Mesothelial cell of epicardium (in vitro differentiated cells): ENCODE results near the gene RNF213. TPM values are rescaled to one million over a fixed set of nuclear protein-coding genes. Genes with fewer than 3 reads are reported as not detected.
"Not testable (repeated sequence)": the region's sequence is repeated elsewhere in the genome, so short reads cannot be mapped to it uniquely, and the experiment has no call there.

Source experiments
- DNase-seq, 2 experiments: peaks; one replicate each; pipeline ENCODE4 v3.0.0; 2021; ENCODE audit warnings: low spot score in 2 of 2; ENCODE audit not compliant: unreplicated experiment in 2 of 2
- H3K27ac Mint-ChIP-seq: 2 replicates; pipeline ENCODE4 v1.8.0; 2021; ENCODE audit warnings: mixed read lengths
- H3K27me3 Mint-ChIP-seq: 2 replicates; pipeline ENCODE4 v1.8.0; 2021; ENCODE audit warnings: low read depth, mixed read lengths
- H3K36me3 Mint-ChIP-seq: 2 replicates; pipeline ENCODE4 v1.8.0; 2021; ENCODE audit warnings: mixed read lengths
- H3K4me1 Mint-ChIP-seq: 2 replicates; pipeline ENCODE4 v1.8.0; 2021; ENCODE audit warnings: mixed read lengths
- H3K4me3 Mint-ChIP-seq: 2 replicates; pipeline ENCODE4 v1.8.0; 2021; ENCODE audit warnings: mild to moderate bottlenecking, moderate library complexity, mixed read lengths
- H3K9me3 Mint-ChIP-seq: 2 replicates; pipeline ENCODE4 v1.8.0; 2021; ENCODE audit warnings: mixed read lengths
- CTCF ChIP-seq: fragments of 200-600 bp; sonication (generic); IDR thresholded peaks from one replicate; pipeline ENCODE4 v1.5.0; 2021; ENCODE audit warnings: antibody characterized with exemption; ENCODE audit not compliant: unreplicated experiment
- total RNA-seq: library from RNA; stranded (reverse); gene quantifications from 3 replicates; pipeline ENCODE4 v1.2.1, GENCODE V29; 2021

The RNF213 gene
- total RNA-seq, 1 donor from 2014 or later = 76.7 TPM

GRCh38 chr17:80323982-80324381 lies 63.3 kb downstream of the RNF213 start:
- Mint-ChIP-seq H3K4me3 (no peak overlapping the region), H3K9me3 (peaks cover 9% of the 10 kb centered on the region), H3K27ac (no peak overlapping the region), H3K27me3 (no peaks in the 10 kb centered on the region), H3K36me3 (peaks cover 70% of the 10 kb centered on the region), H3K4me1 (peaks cover 4% of the 10 kb centered on the region)
- DNase-seq = no peak
- TF ChIP-seq CTCF = no peak

GRCh38 chr17:80327518-80327917 lies 66.9 kb downstream of the RNF213 start:
- no peaks in the 10 kb centered on the region for H3K4me1 Mint-ChIP-seq
- H3K36me3 Mint-ChIP-seq = peaks cover 75% of the 10 kb centered on the region
- H3K9me3 Mint-ChIP-seq = peaks cover 8% of the 10 kb centered on the region
- no peak for TF ChIP-seq CTCF
- no peaks in the 10 kb centered on the region for H3K27me3 Mint-ChIP-seq
- DNase-seq = no peak
- H3K4me3 Mint-ChIP-seq = no peak overlapping the region
- no peak overlapping the region for H3K27ac Mint-ChIP-seq

GRCh38 chr17:80328634-80329380 lies 68.2 kb downstream of the RNF213 start:
- peaks cover 67% of the 10 kb centered on the region for H3K36me3 Mint-ChIP-seq
- TF ChIP-seq CTCF = no peak
- H3K4me1 Mint-ChIP-seq = no peaks in the 10 kb centered on the region
- no peak overlapping the region for H3K27ac Mint-ChIP-seq
- H3K27me3 Mint-ChIP-seq = no peaks in the 10 kb centered on the region
- no peak for DNase-seq
- H3K4me3 Mint-ChIP-seq = no peak overlapping the region
- no peaks in the 10 kb centered on the region for H3K9me3 Mint-ChIP-seq

DNA sequence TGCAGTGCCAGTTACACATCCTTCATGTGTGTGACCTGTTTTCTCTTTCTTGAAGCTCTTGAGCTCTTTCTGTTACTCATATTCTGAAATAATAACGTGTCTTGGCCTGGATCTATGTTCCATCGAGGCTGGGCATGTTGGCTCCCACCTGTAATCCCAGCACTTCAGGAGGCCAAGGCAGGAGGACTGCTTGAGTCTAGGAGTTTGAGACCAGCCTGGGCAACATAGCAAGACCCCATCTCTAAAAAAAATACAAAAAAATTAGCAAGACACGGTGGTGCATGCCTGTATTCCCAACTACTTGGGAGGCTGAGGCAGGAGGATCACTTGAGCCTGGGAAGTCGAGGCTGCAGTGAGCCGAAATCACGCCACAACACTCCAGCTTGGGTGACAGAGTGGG lies 68.8 kb downstream of the RNF213 start:
- H3K4me1 Mint-ChIP-seq, H3K27me3 Mint-ChIP-seq, H3K4me3 Mint-ChIP-seq, H3K27ac Mint-ChIP-seq, H3K9me3 Mint-ChIP-seq, DNase-seq: not testable (repeated sequence)
- H3K36me3 Mint-ChIP-seq = peaks cover 66% of the 10 kb centered on the region

DNA sequence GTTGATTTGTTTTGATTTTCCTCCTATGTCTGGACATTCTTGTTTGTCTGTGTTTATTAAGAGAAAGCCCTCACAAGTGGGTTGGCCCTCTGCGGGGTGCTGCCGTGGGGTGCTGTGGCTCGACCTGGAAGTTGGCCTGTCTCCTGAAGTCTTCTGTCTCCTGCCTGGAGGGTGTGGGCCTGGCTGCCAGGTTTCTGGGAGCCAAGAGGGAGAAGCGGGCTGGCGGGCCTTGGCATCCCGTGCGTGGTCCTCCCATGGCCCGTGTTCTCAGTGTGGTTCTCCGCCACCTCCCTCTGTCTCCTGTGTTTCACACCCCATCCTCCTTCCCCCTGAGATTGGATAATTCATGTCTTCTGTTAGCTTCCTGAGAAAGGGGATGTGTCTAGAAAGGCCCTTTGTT lies 69.6 kb downstream of the RNF213 start:
- H3K4me1 Mint-ChIP-seq = no peaks in the 10 kb centered on the region
- no peaks in the 10 kb centered on the region for H3K27me3 Mint-ChIP-seq
- H3K4me3 Mint-ChIP-seq = no peak overlapping the region
- no peak for DNase-seq
- H3K9me3 Mint-ChIP-seq = no peaks in the 10 kb centered on the region
- TF ChIP-seq CTCF = no peak
- H3K36me3 Mint-ChIP-seq = peaks cover 61% of the 10 kb centered on the region
- no peak overlapping the region for H3K27ac Mint-ChIP-seq

GRCh38 chr17:80330938-80331337 lies 70.3 kb downstream of the RNF213 start:
- not testable (repeated sequence) for H3K27me3 Mint-ChIP-seq, H3K4me3 Mint-ChIP-seq, H3K4me1 Mint-ChIP-seq, H3K9me3 Mint-ChIP-seq, H3K27ac Mint-ChIP-seq, DNase-seq
- H3K36me3 Mint-ChIP-seq = peaks cover 63% of the 10 kb centered on the region

DNA sequence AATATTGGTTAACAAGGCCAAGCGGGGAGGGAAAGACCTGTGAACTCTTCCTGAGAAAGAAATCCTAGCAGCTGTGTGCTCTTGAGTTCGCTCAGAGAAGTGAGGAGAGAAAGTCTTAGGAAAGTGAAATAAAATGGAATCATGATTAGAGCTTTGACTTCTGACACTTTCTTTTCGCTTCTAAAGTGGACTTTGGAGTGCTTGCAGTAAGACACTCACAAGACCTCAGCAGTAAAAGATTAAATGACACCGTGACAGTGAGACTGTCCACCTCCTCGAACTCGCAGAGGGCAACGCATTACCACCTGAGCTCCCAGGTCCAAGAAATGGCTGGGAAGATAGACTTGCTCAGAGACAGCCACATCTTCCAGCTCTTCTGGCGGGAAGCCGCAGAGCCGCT lies 71.2 kb downstream of the RNF213 start:
- no peak for TF ChIP-seq CTCF
- Mint-ChIP-seq H3K4me3 (no peak overlapping the region), H3K9me3 (no peaks in the 10 kb centered on the region), H3K36me3 (peaks cover 61% of the 10 kb centered on the region), H3K4me1 (no peaks in the 10 kb centered on the region), H3K27ac (no peak overlapping the region), H3K27me3 (no peaks in the 10 kb centered on the region)
- DNase-seq = no peak
